Esophagus muscularis mucosa (tissue), 4 donors: ENCODE data around the gene RAB30. TPM values are rescaled to one million over a fixed set of nuclear protein-coding genes. Genes with fewer than 3 reads are reported as not detected.

Source experiments
- DNase-seq: peaks from one replicate; pipeline ENCODE4 v3.0.0-alpha.2; 2017; ENCODE audit errors: extremely low spot score
- H3K27ac ChIP-seq, 4 donors: fragments of 200-600 bp; sonication (generic); replicated peaks in 1 of 4; 1 replicate in 3 of 4; 2 replicates in 1 of 4; pipeline ENCODE4 v1.5.1; 2016 to 2019; ENCODE audit warnings: mild to moderate bottlenecking in 1 of 4
- H3K27me3 ChIP-seq, 4 donors: fragments of 200-600 bp; sonication (generic); one replicate each; pipeline versions ENCODE4 v1.5.1 to v1.6.0; 2016 to 2019
- H3K36me3 ChIP-seq, 4 donors: fragments of 200-600 bp; sonication (generic); one replicate each; pipeline ENCODE4 v1.5.1; 2016 to 2019
- H3K4me1 ChIP-seq, 4 donors: fragments of 200-600 bp; sonication (generic); one replicate each; pipeline ENCODE4 v1.5.1; 2016 to 2019
- H3K4me3 ChIP-seq, 4 donors: fragments of 200-600 bp; sonication (generic); 1 replicate in 2 of 4; 2 replicates in 2 of 4; pipeline ENCODE4 v1.5.1; 2016 to 2019; ENCODE audit warnings: mild to moderate bottlenecking in 4 of 4, moderate library complexity in 1 of 4
- H3K9me3 ChIP-seq, 4 donors: fragments of 200-600 bp; sonication (generic); 1 replicate in 3 of 4; 2 replicates in 1 of 4; pipeline ENCODE4 v1.5.1; 2016 to 2019
- CTCF ChIP-seq, 3 experiments: fragments of 200-600 bp in 2 of 3; fragments of 450-650 bp in 1 of 3; sonication (generic) in 2 of 3; IDR thresholded peaks; one replicate each; pipeline ENCODE4 v1.5.1; 2017 to 2019; ENCODE audit warnings: antibody characterized with exemption in 3 of 3, mild to moderate bottlenecking in 2 of 3, moderate library complexity in 1 of 3
- EP300 ChIP-seq: sonication (generic); formaldehyde crosslinking; IDR thresholded peaks from one replicate; pipeline ENCODE4 v1.6.1; 2017; ENCODE audit warnings: antibody characterized with exemption
- POLR2A ChIP-seq: fragments of 450-650 bp; IDR thresholded peaks from one replicate; pipeline ENCODE4 v1.6.1; 2017; ENCODE audit warnings: antibody characterized with exemption, moderate library complexity, mild to moderate bottlenecking, low read depth
- POLR2AphosphoS5 ChIP-seq, 2 donors: sonication (generic); formaldehyde crosslinking; IDR thresholded peaks; one replicate each; pipeline ENCODE4 v1.6.1; 2017; ENCODE audit warnings: antibody characterized with exemption in 2 of 2
- WGBS: methylation state at CpG from one replicate; pipeline ENCODE4 v1.1.5; 2018; 5-methylcytosine and 5-hydroxymethylcytosine counted together
- intact Hi-C: fragments of 100-400 bp; cut with DNase I; formaldehyde crosslinking; loops from one replicate; pipeline ENCODE4 v1.15.1; 2023
- total RNA-seq, 4 donors: library from RNA; depleted of rRNA; stranded (reverse); fragments of >200 nt; gene quantifications; one replicate each; pipeline versions ENCODE4 v1.1.0 to v1.2.1, GENCODE V29; 2016

Gene RAB30
- total RNA-seq, 4 donors from 2014 or later = 11.3 to 19.8 (median 18.2) TPM

- TF ChIP-seq POLR2A = no peak
- TF ChIP-seq EP300 = no peak
- TF ChIP-seq POLR2AphosphoS5 (IDR thresholded peaks at IDR 0.05) = no peak
- no peak for TF ChIP-seq CTCF (IDR thresholded peaks at IDR 0.05)
- DNase-seq = no peak
- Histone ChIP-seq H3K27ac (no peak overlapping the region), H3K27me3 (no peaks in the 10 kb centered on the region), H3K4me1 (peaks cover 19 to 38% (median 24%) of the 10 kb centered on the region in 4 donors), H3K9me3 (no peaks in the 10 kb centered on the region), H3K4me3 (no peak overlapping the region), H3K36me3 (no peaks in the 10 kb centered on the region)
- intact Hi-C loops = no loop called here
- WGBS = 81% methylated on average over 4 of the region's 4 CpGs
Measured at GRCh38 chr11:83061883-83062282, 9.8 kb downstream of the RAB30 start.

- no peak for DNase-seq
- 96% methylated on average over 3 of the region's 3 CpGs for WGBS
- Histone ChIP-seq H3K36me3 (no peaks in the 10 kb centered on the region), H3K4me1 (peaks cover 19 to 42% (median 29%) of the 10 kb centered on the region in 4 donors), H3K27ac (no peak overlapping the region), H3K9me3 (no peaks in the 10 kb centered on the region), H3K27me3 (no peaks in the 10 kb centered on the region), H3K4me3 (no peak overlapping the region)
- intact Hi-C loops = no loop called here
- TF ChIP-seq POLR2A (no peak), EP300 (no peak), POLR2AphosphoS5 (IDR thresholded peaks at IDR 0.05) (no peak), CTCF (IDR thresholded peaks at IDR 0.05) (no peak)
Measured at GRCh38 chr11:83060965-83061364, 10.7 kb downstream of the RAB30 start.

GRCh38 chr11:83057721-83058120 is 14.0 kb downstream of the RAB30 start:
- H3K27me3 ChIP-seq = no peaks in the 10 kb centered on the region
- WGBS = 89% methylated on average over 3 of the region's 3 CpGs

GRCh38 chr11:83056611-83057010 is 15.1 kb downstream of the RAB30 start:
- Histone ChIP-seq H3K4me1 (peaks cover 32 to 40% (median 38%) of the 10 kb centered on the region in 4 donors), H3K9me3 (no peaks in the 10 kb centered on the region), H3K36me3 (no peaks in the 10 kb centered on the region), H3K27ac (no peak overlapping the region), H3K4me3 (no peak overlapping the region), H3K27me3 (no peaks in the 10 kb centered on the region)
- TF ChIP-seq EP300 = no peak
- no peak for TF ChIP-seq POLR2AphosphoS5 (IDR thresholded peaks at IDR 0.05)
- no peak for TF ChIP-seq CTCF (IDR thresholded peaks at IDR 0.05)
- TF ChIP-seq POLR2A = no peak
- intact Hi-C loops = no loop called here
- 42% methylated on average over 1 of the region's 1 CpG for WGBS
- DNase-seq = no peak

More at GRCh38 chr11:83057721-83058120, 14.0 kb downstream of the RAB30 start:
- DNase-seq = no peak
- TF ChIP-seq CTCF (IDR thresholded peaks at IDR 0.05) (no peak), POLR2A (no peak), POLR2AphosphoS5 (IDR thresholded peaks at IDR 0.05) (no peak), EP300 (no peak)
- Histone ChIP-seq H3K9me3 (no peaks in the 10 kb centered on the region), H3K36me3 (no peaks in the 10 kb centered on the region), H3K4me1 (peaks cover 25 to 37% (median 35%) of the 10 kb centered on the region in 4 donors), H3K27ac (no peak overlapping the region), H3K4me3 (no peak overlapping the region)
- intact Hi-C loops = no loop called here

- WGBS = 66% methylated on average over 2 of the region's 2 CpGs
- no peak for TF ChIP-seq EP300
- TF ChIP-seq POLR2AphosphoS5 (IDR thresholded peaks at IDR 0.05) = no peak
- no peak for TF ChIP-seq POLR2A
- TF ChIP-seq CTCF (IDR thresholded peaks at IDR 0.05) = no peak
- Histone ChIP-seq H3K4me3 (no peak overlapping the region), H3K36me3 (no peaks in the 10 kb centered on the region), H3K27me3 (no peaks in the 10 kb centered on the region), H3K9me3 (no peaks in the 10 kb centered on the region), H3K27ac (no peak overlapping the region), H3K4me1 (peaks cover 36 to 44% (median 42%) of the 10 kb centered on the region in 4 donors)
- DNase-seq = no peak
- intact Hi-C loops = no loop called here
Measured at GRCh38 chr11:83056204-83056603, 15.5 kb downstream of the RAB30 start.
